EL (cell line): ENCODE results near the gene CCDC180.
A peak's percentile ranks its signal among the peaks of the same experiment; 100 is the strongest.
"Not testable (repeated sequence)": the region's sequence is repeated elsewhere in the genome, so short reads cannot be mapped to it uniquely, and the experiment has no call there.

Source experiments
- DNase-seq: peaks from one replicate; pipeline ENCODE4 v3.0.0-alpha.2; 2016

Gene CCDC180

GRCh38 chr9:97311798-97312500, 4.5 kb downstream of the CCDC180 start:
- DNase-seq, result no peak

DNA sequence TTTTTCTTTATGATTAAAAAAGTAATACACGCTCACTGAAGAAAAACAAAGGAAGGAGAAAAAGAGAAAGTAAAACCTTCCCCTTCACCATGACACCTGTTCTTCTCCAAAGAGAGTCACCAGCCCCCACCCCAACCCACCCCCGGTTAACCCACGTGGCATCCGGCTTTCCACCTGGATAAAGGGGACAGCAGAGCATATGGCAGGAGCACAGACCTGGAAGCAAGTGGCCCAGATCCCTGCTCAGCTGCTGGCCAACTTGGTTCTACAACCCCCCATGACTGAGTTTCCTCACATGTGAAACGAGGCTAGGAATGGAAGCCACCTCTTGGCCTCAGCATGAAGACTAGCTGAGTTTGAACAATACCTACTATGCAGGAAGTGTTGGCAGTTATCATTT, 5.1 kb downstream of the CCDC180 start:
- no peak for DNase-seq

- DNase-seq, result no peak
Observed at GRCh38 chr9:97313243-97313642, 5.8 kb downstream of the CCDC180 start.

- no peak for DNase-seq
Observed at GRCh38 chr9:97313746-97314145, 6.3 kb downstream of the CCDC180 start.

- no peak for DNase-seq
Observed at GRCh38 chr9:97314503-97314902, 7.0 kb downstream of the CCDC180 start.

DNA sequence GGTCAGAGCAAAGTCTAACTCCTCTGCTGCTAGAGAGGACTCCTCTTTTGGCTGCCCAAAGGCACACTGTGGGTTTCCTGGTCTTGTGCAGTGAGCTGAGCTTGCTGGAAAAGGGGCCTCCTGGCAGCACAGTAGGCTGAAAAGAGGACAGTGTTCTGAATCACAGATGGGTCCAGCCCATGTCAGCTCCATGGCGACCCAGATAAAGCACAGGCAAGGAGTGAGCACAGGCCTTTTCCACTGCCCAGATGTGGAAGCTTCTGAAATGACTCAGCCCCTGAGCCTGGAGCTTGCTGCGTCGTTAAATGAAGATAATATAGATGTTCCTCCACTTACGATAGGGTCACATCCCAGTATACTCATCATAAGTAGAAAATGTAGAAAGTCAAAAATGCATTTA, 8.1 kb downstream of the CCDC180 start:
- DNase-seq, result peak; percentile 23

GRCh38 chr9:97316904-97317303, 9.4 kb downstream of the CCDC180 start:
- no peak for DNase-seq

- DNase-seq, result no peak
Observed at GRCh38 chr9:97318433-97318832, 11.0 kb downstream of the CCDC180 start.

DNA sequence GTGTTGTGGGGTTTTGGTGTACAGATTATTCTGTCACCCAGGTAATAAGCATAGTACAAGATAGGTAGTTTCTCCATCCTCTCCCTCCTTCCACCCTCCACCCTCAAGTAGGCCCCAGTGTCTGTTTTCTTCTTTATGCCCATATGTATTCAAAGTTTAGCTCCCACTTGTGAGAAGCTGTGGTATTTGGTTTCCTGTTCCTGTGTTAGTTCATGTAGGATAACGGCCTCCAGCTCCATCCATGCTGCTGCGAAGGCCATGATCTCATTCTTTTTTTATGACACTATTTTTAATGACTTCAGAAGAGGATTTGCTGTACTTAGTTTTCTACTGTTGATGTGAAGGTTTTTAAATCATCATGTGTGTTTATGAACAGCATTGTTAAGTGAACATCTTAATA, 11.9 kb downstream of the CCDC180 start:
- no peak for DNase-seq

DNA sequence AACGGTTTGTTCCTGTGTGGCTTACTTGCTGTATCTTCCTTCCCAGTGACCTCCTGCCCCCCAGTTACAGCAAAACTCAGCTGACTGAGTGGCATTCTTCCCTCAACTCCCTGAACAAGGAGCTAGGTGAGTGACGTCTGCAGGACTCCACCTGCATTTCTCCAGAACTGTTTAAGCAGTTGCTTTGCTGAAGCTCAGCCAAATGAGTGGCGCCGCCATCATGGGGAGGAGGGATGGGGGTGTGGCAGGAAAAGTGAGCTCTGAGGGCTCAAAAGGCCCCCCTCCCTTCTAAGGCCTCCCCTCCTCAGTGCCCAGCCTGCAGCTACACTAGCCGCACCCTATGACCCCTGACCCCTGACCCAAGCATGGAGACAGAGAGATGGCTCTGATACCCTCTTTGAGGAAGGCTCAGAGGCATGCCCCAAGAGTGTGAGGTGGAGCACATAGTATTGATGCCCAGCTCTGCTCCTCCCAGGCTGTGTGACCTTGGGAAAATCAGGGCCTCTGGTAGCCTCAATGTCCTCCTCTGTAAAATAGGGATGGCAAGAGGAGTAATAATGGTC, 12.7 kb downstream of the CCDC180 start:
- DNase-seq, result no peak

- DNase-seq, result no peak
Observed at GRCh38 chr9:97321251-97321650, 13.8 kb downstream of the CCDC180 start.

GRCh38 chr9:97321691-97322090, 14.2 kb downstream of the CCDC180 start:
- DNase-seq, result no peak

DNA sequence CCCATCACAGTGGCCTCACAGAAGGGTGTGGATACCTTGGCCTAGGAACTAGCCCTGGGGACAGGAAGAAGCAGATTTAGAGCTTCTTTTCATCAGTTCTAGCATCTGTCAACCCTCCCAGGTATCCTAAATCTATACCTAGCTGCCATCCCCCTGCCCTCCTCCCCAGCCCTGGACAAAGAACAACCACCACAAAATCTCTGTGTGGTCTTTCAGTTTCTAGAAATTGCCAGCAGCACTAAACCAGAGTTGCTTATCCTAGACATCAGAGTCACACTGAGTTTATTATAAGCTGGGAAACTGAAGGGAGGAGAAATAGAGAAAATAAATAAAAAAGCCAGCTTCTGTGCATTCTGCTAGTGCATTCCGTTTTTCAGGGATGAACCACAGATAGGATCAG, 14.6 kb downstream of the CCDC180 start:
- no peak for DNase-seq

- DNase-seq, result no peak
Observed at GRCh38 chr9:97324954-97325353, 17.5 kb downstream of the CCDC180 start.

GRCh38 chr9:97327562-97327961, 20.1 kb downstream of the CCDC180 start:
- DNase-seq, result no peak

- no peak for DNase-seq
Observed at GRCh38 chr9:97332993-97333392, 25.5 kb downstream of the CCDC180 start.

- DNase-seq, result not testable (repeated sequence)
Observed at GRCh38 chr9:97335622-97336021, 28.2 kb downstream of the CCDC180 start.

- DNase-seq, result no peak
Observed at GRCh38 chr9:97348871-97349270, 41.4 kb downstream of the CCDC180 start.

DNA sequence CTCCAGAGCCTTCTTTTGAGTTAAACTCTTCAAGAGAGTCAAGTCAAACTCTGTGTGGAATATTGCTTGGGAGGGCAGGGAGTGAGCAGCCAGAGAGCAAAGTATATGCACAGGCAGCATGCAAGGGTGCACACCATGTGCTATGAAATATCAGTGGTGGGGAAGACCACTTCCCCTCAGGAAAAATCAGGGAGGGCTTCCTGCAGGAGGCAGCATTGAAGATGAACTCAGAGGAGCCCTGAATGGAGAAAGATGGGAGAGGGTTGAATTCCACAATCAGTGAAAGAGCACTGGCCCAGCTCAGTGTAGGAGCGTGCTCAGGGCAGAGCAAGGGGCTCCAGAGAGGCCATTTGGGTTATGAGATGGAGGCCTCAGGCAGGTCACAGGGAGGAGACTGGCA, 41.9 kb downstream of the CCDC180 start:
- no peak for DNase-seq

GRCh38 chr9:97354637-97355036, 47.2 kb downstream of the CCDC180 start:
- no peak for DNase-seq

DNA sequence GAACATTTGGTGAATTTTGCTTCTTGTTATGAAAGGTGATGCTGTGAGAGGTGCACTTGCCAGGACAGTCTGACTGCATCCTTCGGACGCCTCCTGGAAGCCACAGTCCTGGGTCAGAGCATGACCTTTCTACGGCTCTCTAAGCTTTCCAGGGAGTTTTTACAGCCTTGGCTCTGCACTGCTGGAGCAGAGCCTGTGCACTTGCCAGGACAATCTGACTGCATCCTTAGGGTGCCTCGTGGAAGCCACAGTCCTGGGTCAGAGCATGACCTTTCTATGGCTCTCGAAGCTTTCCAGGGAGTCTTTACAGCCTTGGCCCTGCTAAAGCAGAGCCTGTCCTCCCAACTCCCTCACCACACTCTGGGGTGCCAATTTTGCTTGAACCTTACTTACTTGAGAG, 49.6 kb downstream of the CCDC180 start:
- no peak for DNase-seq
